C4-2B (cell line): ENCODE results near the gene SHROOM2.

ENCODE experiments used
- CTCF ChIP-seq: fragments of 450-650 bp; conservative IDR thresholded peaks from 2 replicates; pipeline ENCODE4 v1.5.1; 2017; ENCODE audit warnings: mild to moderate bottlenecking
- ZFX ChIP-seq: fragments of 450-650 bp; IDR thresholded peaks from 2 replicates; pipeline ENCODE4 v1.6.1; 2017

- TF ChIP-seq CTCF, result no peak
- TF ChIP-seq ZFX, result no peak
Observed at GRCh38 chrX:9880237-9880636, 94.0 kb downstream of the SHROOM2 start.
